Measurements from ENCODE around the gene LIMK2. TPM values are rescaled to one million over a fixed set of nuclear protein-coding genes. Genes with fewer than 3 reads are reported as not detected.

LIMK2 gene
- total RNA-seq, 2 donors from 2014 or later, result 390 to 657 TPM

GRCh38 chr22:31288496-31289240 is 76.6 kb downstream of the LIMK2 start:
- Mint-ChIP-seq H3K4me3 (no peak overlapping the region), H3K4me1 (ENCODE audit: low read depth in 2 of 2) (peaks cover 55 to 68% of the 10 kb centered on the region in 2 donors), H3K36me3 (no peaks in the 10 kb centered on the region), H3K9me3 (no peaks in the 10 kb centered on the region), H3K27ac (peak overlapping the region; percentile 82 to 96), H3K27me3 (no peaks in the 10 kb centered on the region)
- ATAC-seq (no peak), DNase-seq (ENCODE audit: low spot score) (no peak)

- peak overlapping the region; percentile 94 to 96 for H3K27ac Mint-ChIP-seq
- ATAC-seq (no peak), DNase-seq (ENCODE audit: low spot score) (no peak)
- H3K27me3 Mint-ChIP-seq, result no peaks in the 10 kb centered on the region
- H3K36me3 Mint-ChIP-seq, result no peaks in the 10 kb centered on the region
- no peaks in the 10 kb centered on the region for H3K9me3 Mint-ChIP-seq
- peak overlapping the region; percentile 99 for H3K4me3 Mint-ChIP-seq
- peaks cover 55 to 64% of the 10 kb centered on the region in 2 donors for H3K4me1 Mint-ChIP-seq (ENCODE audit: low read depth in 2 of 2)
Observed at GRCh38 chr22:31289344-31289743, 77.2 kb downstream of the LIMK2 start.

GRCh38 chr22:31290494-31291471 is 78.7 kb downstream of the LIMK2 start:
- no peaks in the 10 kb centered on the region for H3K9me3 Mint-ChIP-seq
- peak; percentile 94 to 97 for ATAC-seq
- H3K27me3 Mint-ChIP-seq, result no peaks in the 10 kb centered on the region
- peak; percentile 96 for DNase-seq (ENCODE audit: low spot score)
- H3K27ac Mint-ChIP-seq, result peak overlapping the region; percentile 94 to 96
- no peaks in the 10 kb centered on the region for H3K36me3 Mint-ChIP-seq
- peak overlapping the region; percentile 99 for H3K4me3 Mint-ChIP-seq
- peaks cover 54 to 55% of the 10 kb centered on the region in 2 donors for H3K4me1 Mint-ChIP-seq (ENCODE audit: low read depth in 2 of 2)

GRCh38 chr22:31291481-31292235 is 79.6 kb downstream of the LIMK2 start:
- Mint-ChIP-seq H3K27ac (peak overlapping the region; percentile 38 to 83), H3K36me3 (no peaks in the 10 kb centered on the region), H3K4me3 (peak overlapping the region; percentile 99), H3K4me1 (ENCODE audit: low read depth in 2 of 2) (peaks cover 51 to 54% of the 10 kb centered on the region in 2 donors), H3K9me3 (no peaks in the 10 kb centered on the region), H3K27me3 (no peaks in the 10 kb centered on the region)
- ATAC-seq, result no peak
- no peak for DNase-seq (ENCODE audit: low spot score)

GRCh38 chr22:31292236-31292989 is 80.3 kb downstream of the LIMK2 start, which contains the start of gene PIK3IP1:
Gene PIK3IP1 (minus strand): TSS chr22:31292488. CDS start chr22:31292344, 144 bp downstream.
- Mint-ChIP-seq H3K4me3 (peak within 1 kb of the TSS; percentile 99), H3K27ac (peak within 1 kb of the TSS; percentile 38 to 83), H3K4me1 (ENCODE audit: low read depth in 2 of 2) (peaks cover 50 to 53% of the 10 kb centered on the region in 2 donors), H3K27me3 (no peaks in the 10 kb centered on the region), H3K36me3 (no peaks in the 10 kb centered on the region), H3K9me3 (no peaks in the 10 kb centered on the region)
- ATAC-seq (peak in 1 of 2 donors; percentile 37), DNase-seq (ENCODE audit: low spot score) (peak; percentile 76)

GRCh38 chr22:31295360-31295759 is 83.3 kb downstream of the LIMK2 start:
- Mint-ChIP-seq H3K9me3 (no peaks in the 10 kb centered on the region), H3K27ac (peak overlapping the region in 1 of 2 donors; percentile 10), H3K36me3 (no peaks in the 10 kb centered on the region), H3K4me3 (no peak overlapping the region), H3K27me3 (no peaks in the 10 kb centered on the region), H3K4me1 (ENCODE audit: low read depth in 2 of 2) (peaks cover 27 to 33% of the 10 kb centered on the region in 2 donors)
- ATAC-seq (no peak), DNase-seq (ENCODE audit: low spot score) (no peak)

- peak overlapping the region in 1 of 2 donors; percentile 10 for H3K27ac Mint-ChIP-seq
- no peaks in the 10 kb centered on the region for H3K36me3 Mint-ChIP-seq
- peak in 1 of 2 donors; percentile 34 for ATAC-seq
- H3K4me3 Mint-ChIP-seq, result peak overlapping the region; percentile 11
- peaks cover 21 to 30% of the 10 kb centered on the region in 2 donors for H3K4me1 Mint-ChIP-seq (ENCODE audit: low read depth in 2 of 2)
- no peak for DNase-seq (ENCODE audit: low spot score)
- no peaks in the 10 kb centered on the region for H3K27me3 Mint-ChIP-seq
- no peaks in the 10 kb centered on the region for H3K9me3 Mint-ChIP-seq
Observed at GRCh38 chr22:31295831-31296657, 83.9 kb downstream of the LIMK2 start.

- Mint-ChIP-seq H3K9me3 (no peaks in the 10 kb centered on the region), H3K36me3 (no peaks in the 10 kb centered on the region), H3K4me3 (no peak overlapping the region), H3K27ac (no peak overlapping the region), H3K4me1 (ENCODE audit: low read depth in 2 of 2) (peaks cover 4 to 7% of the 10 kb centered on the region in 2 donors), H3K27me3 (no peaks in the 10 kb centered on the region)
- DNase-seq (ENCODE audit: low spot score) (no peak), ATAC-seq (no peak)
Observed at GRCh38 chr22:31300896-31301295, 88.8 kb downstream of the LIMK2 start.

GRCh38 chr22:31302006-31302405 is 89.9 kb downstream of the LIMK2 start:
- Mint-ChIP-seq H3K36me3 (no peaks in the 10 kb centered on the region), H3K27ac (no peak overlapping the region), H3K9me3 (no peaks in the 10 kb centered on the region), H3K27me3 (no peaks in the 10 kb centered on the region), H3K4me1 (ENCODE audit: low read depth in 2 of 2) (peaks cover 4 to 5% of the 10 kb centered on the region in 2 donors), H3K4me3 (no peak overlapping the region)
- DNase-seq (ENCODE audit: low spot score) (no peak), ATAC-seq (no peak)

- H3K27ac Mint-ChIP-seq, result no peak overlapping the region
- H3K27me3 Mint-ChIP-seq, result no peaks in the 10 kb centered on the region
- no peak for DNase-seq (ENCODE audit: low spot score)
- no peak for ATAC-seq
- no peak overlapping the region for H3K4me3 Mint-ChIP-seq
- H3K9me3 Mint-ChIP-seq, result no peaks in the 10 kb centered on the region
- peaks cover 4 to 5% of the 10 kb centered on the region in 2 donors for H3K4me1 Mint-ChIP-seq (ENCODE audit: low read depth in 2 of 2)
- H3K36me3 Mint-ChIP-seq, result no peaks in the 10 kb centered on the region
Observed at GRCh38 chr22:31302537-31302936, 90.4 kb downstream of the LIMK2 start.

- no peaks in the 10 kb centered on the region for H3K27me3 Mint-ChIP-seq
- DNase-seq (ENCODE audit: low spot score) (no peak), ATAC-seq (peak in 1 of 2 donors; percentile 29)
- H3K4me3 Mint-ChIP-seq, result no peak overlapping the region
- H3K9me3 Mint-ChIP-seq, result no peaks in the 10 kb centered on the region
- peaks cover 4 to 12% of the 10 kb centered on the region in 2 donors for H3K4me1 Mint-ChIP-seq (ENCODE audit: low read depth in 2 of 2)
- H3K36me3 Mint-ChIP-seq, result no peaks in the 10 kb centered on the region
- H3K27ac Mint-ChIP-seq, result no peak overlapping the region
Observed at GRCh38 chr22:31305194-31305593, 93.1 kb downstream of the LIMK2 start.

- Mint-ChIP-seq H3K27ac (no peak overlapping the region), H3K4me1 (ENCODE audit: low read depth in 2 of 2) (peaks cover 4 to 12% of the 10 kb centered on the region in 2 donors), H3K27me3 (no peaks in the 10 kb centered on the region), H3K9me3 (no peaks in the 10 kb centered on the region), H3K4me3 (no peak overlapping the region), H3K36me3 (no peaks in the 10 kb centered on the region)
- ATAC-seq, result no peak
- DNase-seq (ENCODE audit: low spot score), result no peak
Observed at GRCh38 chr22:31308181-31308580, 96.1 kb downstream of the LIMK2 start.

All from natural killer cell treated with Interleukin-12 subunit alpha and Interleukin-12 subunit beta and Interleukin-15 and Interleukin-18, amount 100 ng/mL, for 72 hours (primary cell).